Stimulated activated CD8-positive, alpha-beta memory T cell treated with anti-CD3 and anti-CD28 coated beads, Interleukin-15, amount 100 ng/mL, for 4 hours (primary cell): Measurements from ENCODE around the gene FYCO1.

Experiments used
- DNase-seq, 2 donors: peaks; one replicate each; pipeline ENCODE4 v3.0.0-alpha.2; 2020; ENCODE audit warnings: low read depth in 2 of 2

FYCO1 gene

DNA sequence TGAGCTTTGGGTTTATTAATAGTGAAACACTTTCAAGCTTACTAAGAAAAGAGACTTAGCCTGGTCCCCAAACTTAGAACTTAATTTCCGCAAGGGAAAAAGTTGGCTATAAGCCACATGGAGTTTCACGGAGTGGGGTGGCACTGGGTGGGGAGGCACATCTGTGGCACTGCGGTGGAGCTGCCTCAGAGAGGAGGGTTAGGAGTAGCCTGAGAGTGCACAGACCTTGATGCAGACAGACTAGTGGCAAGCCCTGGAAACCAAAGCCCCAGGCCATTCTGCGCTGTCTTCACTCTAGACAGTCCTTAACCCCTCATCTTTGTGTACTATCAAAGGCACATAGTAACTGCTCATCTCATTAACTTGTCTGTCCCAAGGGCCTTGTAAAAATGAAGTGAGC lies 30.4 kb downstream of the FYCO1 start:
- DNase-seq: no peak

DNA sequence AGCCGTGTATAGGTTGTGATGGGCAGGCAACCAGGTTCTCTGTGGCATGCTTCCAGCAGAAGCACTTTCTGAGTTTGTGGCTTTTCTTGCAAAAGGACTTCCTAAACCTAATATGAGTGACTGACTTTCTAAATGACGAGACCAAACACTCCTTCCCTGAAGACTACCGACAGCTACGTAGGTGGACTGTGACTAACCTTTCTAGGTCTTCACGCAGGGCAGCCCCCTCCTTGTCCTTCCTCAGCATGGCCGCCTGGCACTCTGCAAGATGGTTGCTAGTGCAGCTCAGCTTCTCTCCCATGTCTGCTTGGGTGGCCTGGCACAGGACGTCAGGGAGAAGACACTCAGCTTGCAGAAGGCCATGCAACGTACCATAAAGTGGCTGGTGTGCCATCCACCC lies 31.5 kb downstream of the FYCO1 start:
- DNase-seq: peak in 1 of 2 donors; percentile 22

GRCh38 chr3:45962033-45962432 lies 33.6 kb downstream of the FYCO1 start:
- DNase-seq: no peak

DNA sequence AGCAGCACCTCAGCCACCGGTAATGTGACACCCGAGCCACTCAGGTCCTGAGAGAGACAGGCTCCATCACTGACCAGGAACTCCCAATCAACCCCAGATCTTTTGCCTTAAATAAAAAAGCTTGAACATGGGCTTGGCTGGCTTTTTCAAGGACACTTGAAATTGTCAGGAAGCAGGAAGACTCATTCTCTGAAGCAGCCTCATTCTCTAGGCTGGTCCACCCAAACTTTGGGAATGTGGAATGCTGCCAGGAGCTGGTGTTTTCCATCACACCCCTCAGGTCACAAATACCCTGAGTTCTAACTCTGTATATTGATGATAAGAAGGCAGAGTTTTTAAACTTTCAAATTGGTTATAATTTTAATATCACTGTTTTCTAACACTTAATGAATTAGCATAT lies 35.3 kb downstream of the FYCO1 start:
- no peak for DNase-seq

GRCh38 chr3:45959201-45959600 lies 36.4 kb downstream of the FYCO1 start:
- DNase-seq: no peak

DNA sequence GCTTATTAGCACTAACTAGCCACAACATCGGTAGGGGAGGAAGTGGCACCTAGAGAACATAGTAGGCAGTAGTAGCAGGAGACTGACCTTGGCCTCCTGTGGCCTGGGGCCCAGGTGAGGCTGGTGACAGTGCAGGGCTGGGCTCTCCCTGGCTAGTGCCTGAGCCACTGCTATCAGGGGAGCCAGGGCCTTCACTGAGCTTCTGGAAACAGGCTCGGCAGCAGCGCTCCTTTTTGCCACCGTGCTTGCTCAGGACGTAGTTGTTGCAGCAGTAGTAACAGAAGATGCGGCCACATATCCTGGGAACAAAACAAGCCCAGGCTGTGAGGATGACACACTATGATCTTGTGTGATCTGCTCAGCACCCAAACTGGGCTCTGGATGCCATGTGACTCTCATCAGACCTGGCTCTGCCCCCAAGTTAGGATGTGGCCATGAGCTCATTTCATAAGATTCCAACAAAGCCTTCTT lies 37.3 kb downstream of the FYCO1 start:
- no peak for DNase-seq

DNA sequence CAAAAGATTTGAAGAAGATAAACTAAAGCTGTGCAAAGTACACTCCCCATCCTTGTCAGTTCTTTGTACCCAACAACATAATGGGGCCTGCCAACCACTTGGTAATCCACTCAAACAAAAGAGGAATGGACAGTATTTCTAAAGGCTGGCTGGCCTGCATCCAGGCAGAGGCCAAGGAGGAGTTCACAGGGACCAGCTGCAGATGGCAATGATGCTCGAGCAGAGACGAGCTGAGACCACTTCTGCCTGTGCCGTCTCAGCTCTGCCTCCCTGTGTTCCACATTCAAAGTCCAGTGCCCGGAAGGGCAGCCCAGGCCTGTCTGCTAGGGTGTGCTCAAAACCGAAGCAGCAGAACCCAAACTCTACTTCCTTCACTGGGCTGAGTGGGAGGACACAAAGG lies 38.0 kb downstream of the FYCO1 start:
- DNase-seq: no peak

GRCh38 chr3:45955706-45956105 lies 39.9 kb downstream of the FYCO1 start:
- DNase-seq: no peak

DNA sequence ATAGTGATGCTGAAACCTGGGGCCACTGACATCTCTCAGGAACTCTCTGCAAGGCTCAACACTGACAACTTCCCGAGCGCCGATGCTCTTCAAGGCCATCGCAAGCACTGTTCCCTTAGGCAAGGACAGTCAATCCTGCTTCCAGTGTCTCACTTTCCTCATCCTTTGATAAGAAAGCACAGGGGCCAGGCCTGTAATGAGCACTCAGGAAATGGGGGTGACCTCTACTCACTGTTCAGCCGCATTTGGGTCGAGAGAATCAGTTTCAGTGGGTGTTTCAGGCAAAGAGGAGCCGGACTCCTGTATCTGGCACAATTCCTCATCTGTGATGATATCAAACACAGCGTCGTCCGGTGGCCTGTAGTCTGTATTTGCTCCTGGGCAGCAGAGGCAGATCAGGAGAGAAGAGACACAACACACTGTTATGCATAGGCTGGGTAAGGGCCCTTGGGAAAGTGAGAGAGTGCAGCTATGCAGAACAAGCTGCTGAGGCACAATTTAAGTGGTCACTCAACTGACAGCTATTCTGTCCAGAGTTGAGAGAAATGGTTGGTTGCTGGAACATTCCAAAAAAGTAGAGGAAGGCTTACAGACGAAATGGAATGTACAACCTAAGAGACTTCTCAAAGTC lies 40.5 kb downstream of the FYCO1 start:
- no peak for DNase-seq

- DNase-seq: no peak
Observed at GRCh38 chr3:45954306-45954705, 41.3 kb downstream of the FYCO1 start.

GRCh38 chr3:45953536-45953935 lies 42.1 kb downstream of the FYCO1 start:
- DNase-seq: no peak

DNA sequence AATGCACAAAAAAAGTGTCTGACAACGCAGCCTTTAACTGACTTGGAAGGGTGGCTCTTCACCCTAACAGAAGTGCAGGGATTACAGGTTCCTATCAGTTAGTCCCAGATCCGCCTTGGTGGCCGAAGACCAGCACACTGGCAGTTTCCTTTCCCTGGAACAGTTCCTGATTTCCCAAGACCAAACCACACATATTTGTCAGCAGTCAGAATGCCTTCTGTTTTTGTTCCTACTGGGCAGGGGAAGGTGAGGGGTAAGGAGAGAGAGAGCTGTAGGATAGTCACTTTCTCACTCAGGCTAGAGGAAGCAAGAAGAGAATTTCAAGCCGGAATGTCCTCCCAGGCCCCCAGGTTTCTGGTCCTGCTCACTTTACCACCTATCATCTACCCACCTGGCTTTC lies 43.2 kb downstream of the FYCO1 start:
- no peak for DNase-seq

- DNase-seq: no peak
Observed at GRCh38 chr3:45951946-45952345, 43.7 kb downstream of the FYCO1 start.

GRCh38 chr3:45950686-45951600 lies 44.7 kb downstream of the FYCO1 start:
- peak in 1 of 2 donors; percentile 47 for DNase-seq

DNA sequence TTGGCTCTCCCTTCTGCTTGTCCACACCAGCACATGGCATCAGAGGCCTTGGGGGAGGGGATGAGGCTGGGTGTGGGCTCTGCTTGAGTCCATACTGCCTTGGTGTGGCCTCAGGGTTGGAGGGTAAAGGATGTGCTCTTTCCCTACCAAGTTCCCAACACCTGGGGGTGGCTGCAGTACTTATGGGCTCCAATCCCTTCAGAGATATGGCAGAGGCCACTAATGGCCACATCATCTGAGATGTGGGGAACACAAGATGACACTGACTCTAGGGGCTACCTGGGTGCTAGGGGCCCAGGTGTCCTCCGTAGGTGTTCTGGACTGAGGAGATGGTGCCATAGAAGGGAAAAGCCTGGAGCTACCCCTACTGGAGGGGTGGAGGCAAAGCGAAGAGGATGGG lies 45.5 kb downstream of the FYCO1 start:
- DNase-seq: no peak

DNA sequence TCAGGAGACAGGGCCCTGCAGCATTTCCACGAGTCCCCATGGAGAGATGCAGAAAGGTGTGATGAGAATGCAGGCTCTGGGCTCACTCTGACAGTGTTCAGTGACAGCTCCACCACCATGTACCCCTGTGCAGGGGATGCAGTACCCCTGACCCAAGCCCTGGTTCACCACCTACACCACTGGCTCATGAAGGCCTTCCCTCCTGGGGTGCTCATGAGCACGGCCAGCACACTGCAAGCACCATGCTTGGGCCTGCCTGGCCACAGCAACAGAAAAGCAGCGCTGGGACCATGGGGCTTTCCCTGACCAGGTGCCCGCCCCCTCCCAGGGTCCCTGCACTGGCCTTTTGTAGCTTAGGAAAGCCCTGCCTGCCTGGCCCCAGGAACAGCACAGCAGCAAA lies 46.2 kb downstream of the FYCO1 start:
- no peak for DNase-seq

- DNase-seq: no peak
Observed at GRCh38 chr3:45948881-45949280, 46.7 kb downstream of the FYCO1 start.

DNA sequence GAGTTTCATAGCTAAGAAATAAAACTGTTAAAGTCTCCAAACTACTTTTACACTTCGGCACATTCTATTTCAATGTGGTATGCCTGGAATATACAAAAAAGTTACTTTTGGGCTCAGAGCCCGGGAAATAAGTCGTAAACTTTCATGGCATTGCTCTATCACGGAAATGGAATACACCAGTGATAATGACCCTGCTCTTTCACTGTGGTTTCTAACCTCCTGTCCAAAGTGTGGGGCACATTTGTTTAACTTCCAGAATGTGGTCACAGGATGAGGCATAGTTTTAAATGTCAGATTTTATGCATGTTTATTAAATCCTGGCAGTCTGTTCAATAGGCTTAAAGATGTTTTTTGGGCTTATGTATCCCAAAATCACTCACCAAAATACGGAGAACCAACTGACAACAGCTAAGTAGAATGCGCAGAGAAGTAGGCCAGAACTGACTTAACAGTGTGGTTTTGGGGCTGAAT lies 47.3 kb downstream of the FYCO1 start:
- DNase-seq: no peak

- no peak for DNase-seq
Observed at GRCh38 chr3:45947361-45947760, 48.3 kb downstream of the FYCO1 start.

- DNase-seq: no peak
Observed at GRCh38 chr3:45946875-45947274, 48.7 kb downstream of the FYCO1 start.

GRCh38 chr3:45946307-45946706 lies 49.3 kb downstream of the FYCO1 start:
- no peak for DNase-seq

GRCh38 chr3:45944830-45945620 lies 50.6 kb downstream of the FYCO1 start:
- DNase-seq: no peak
